IPS-18c (cell line): ENCODE data around the gene GSTA1.
"Not testable (repeated sequence)": the region's sequence is repeated elsewhere in the genome, so short reads cannot be mapped to it uniquely, and the experiment has no call there.

Source experiments
- H3K4me3 ChIP-seq: 2 replicates; pipeline ENCODE4 v1.7.0; 2013; ENCODE audit warnings: low read depth, mild to moderate bottlenecking, low read length, moderate library complexity; ENCODE audit not compliant: insufficient read depth
- H3K9me3 ChIP-seq: one replicate; pipeline ENCODE4 v1.6.1; 2013; ENCODE audit warnings: mild to moderate bottlenecking, low read length, moderate library complexity; ENCODE audit not compliant: control insufficient read depth, insufficient read depth

GSTA1 gene

GRCh38 chr6:52803668-52804255, at the start of gene GSTA1:
GSTA1 (minus strand) TSS chr6:52803816; CDS start chr6:52799267, 4,549 bp downstream.
- not testable (repeated sequence) for H3K4me3 ChIP-seq

GRCh38 chr6:52849137-52849536, 45.5 kb upstream of the GSTA1 start:
- H3K9me3 ChIP-seq, result peaks cover 2% of the 10 kb centered on the region
- H3K4me3 ChIP-seq, result no peak overlapping the region

More at GRCh38 chr6:52803668-52804255, at the start of gene GSTA1:
- not testable (repeated sequence) for H3K9me3 ChIP-seq

- Histone ChIP-seq H3K4me3 (no peak overlapping the region), H3K9me3 (peaks cover 2% of the 10 kb centered on the region)
Observed at GRCh38 chr6:52846002-52846401, 42.4 kb upstream of the GSTA1 start.

GRCh38 chr6:52843605-52844004, 40.0 kb upstream of the GSTA1 start:
- Histone ChIP-seq H3K4me3 (no peak overlapping the region), H3K9me3 (peaks cover 2% of the 10 kb centered on the region)

GRCh38 chr6:52840763-52841585, 37.4 kb upstream of the GSTA1 start, which contains the start of gene GSTA5:
GSTA5 (minus strand) TSS chr6:52840813.
- Histone ChIP-seq H3K4me3 (no peak within 1 kb of the TSS), H3K9me3 (no peaks in the 10 kb centered on the region)

- H3K9me3 ChIP-seq, result no peaks in the 10 kb centered on the region
Observed at GRCh38 chr6:52839124-52840055, 35.8 kb upstream of the GSTA1 start.

GRCh38 chr6:52834481-52834880, 30.9 kb upstream of the GSTA1 start:
- H3K4me3 ChIP-seq, result no peak overlapping the region
- no peaks in the 10 kb centered on the region for H3K9me3 ChIP-seq

More at GRCh38 chr6:52839124-52840055, 35.8 kb upstream of the GSTA1 start:
- H3K4me3 ChIP-seq, result no peak overlapping the region

GRCh38 chr6:52830869-52831268, 27.3 kb upstream of the GSTA1 start:
- not testable (repeated sequence) for H3K9me3 ChIP-seq, H3K4me3 ChIP-seq

- Histone ChIP-seq H3K4me3 (no peak overlapping the region), H3K9me3 (peaks cover 5% of the 10 kb centered on the region)
Observed at GRCh38 chr6:52829046-52829817, 25.6 kb upstream of the GSTA1 start.

GRCh38 chr6:52828621-52829020, 25.0 kb upstream of the GSTA1 start:
- not testable (repeated sequence) for H3K9me3 ChIP-seq, H3K4me3 ChIP-seq

- not testable (repeated sequence) for H3K4me3 ChIP-seq, H3K9me3 ChIP-seq
Observed at GRCh38 chr6:52827073-52827783, 23.6 kb upstream of the GSTA1 start.

GRCh38 chr6:52826513-52826912, 22.9 kb upstream of the GSTA1 start:
- Histone ChIP-seq H3K9me3 (peaks cover 5% of the 10 kb centered on the region), H3K4me3 (no peak overlapping the region)

GRCh38 chr6:52825900-52826459, 22.4 kb upstream of the GSTA1 start:
- not testable (repeated sequence) for H3K4me3 ChIP-seq, H3K9me3 ChIP-seq

- not testable (repeated sequence) for H3K4me3 ChIP-seq, H3K9me3 ChIP-seq
Observed at GRCh38 chr6:52825270-52825793, 21.7 kb upstream of the GSTA1 start.

- Histone ChIP-seq H3K4me3 (no peak overlapping the region), H3K9me3 (peaks cover 5% of the 10 kb centered on the region)
Observed at GRCh38 chr6:52821842-52822241, 18.2 kb upstream of the GSTA1 start.

GRCh38 chr6:52820198-52820597, 16.6 kb upstream of the GSTA1 start:
- Histone ChIP-seq H3K9me3 (no peaks in the 10 kb centered on the region), H3K4me3 (no peak overlapping the region)
